ENCODE results near the gene MCC.

The MCC gene

DNA sequence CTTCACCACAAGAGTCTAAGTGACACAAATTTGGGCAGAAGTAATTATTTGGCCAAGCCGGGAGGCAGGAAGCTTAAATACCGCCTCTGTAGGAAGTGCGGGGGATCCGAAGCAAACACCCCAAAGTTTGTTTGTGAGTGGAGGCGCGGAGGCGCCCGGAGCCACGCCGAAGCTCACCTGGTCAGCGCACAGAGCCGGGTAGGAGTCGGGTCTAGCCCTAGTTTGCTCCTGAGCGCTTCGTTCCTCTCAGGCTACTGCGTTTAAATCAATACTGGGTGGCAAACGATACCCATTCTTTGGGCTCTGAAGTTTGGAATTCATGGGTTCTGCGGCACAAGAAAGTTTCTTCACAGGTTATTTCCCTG, 855 bp downstream of the MCC start:
- DNase-seq, result no peak
- H3K4me3 ChIP-seq (ENCODE audit: low read length), result no peak overlapping the region
- no peaks in the 10 kb centered on the region for H3K27me3 ChIP-seq (replicated peaks; ENCODE audit: insufficient read depth, low read length)
- H2AFZ ChIP-seq (ENCODE audit: low read length), result no peak overlapping the region
- H3K27ac ChIP-seq (ENCODE audit: low read length), result no peak overlapping the region
- peak overlapping the region; percentile 63; the same call in 1 of the 2 replicates for H3K4me2 ChIP-seq (ENCODE audit: low read depth, low read length)
- H3K9ac ChIP-seq (ENCODE audit: low read length), result no peak overlapping the region
- no peak for TF ChIP-seq EZH2 (optimal IDR thresholded peaks at IDR 0.05; ENCODE audit: low read depth, low read length)
- peaks cover 11% of the 10 kb centered on the region for H3K4me1 ChIP-seq (ENCODE audit: low read length)
- peaks cover 5% of the 10 kb centered on the region for H3F3A ChIP-seq (ENCODE audit: insufficient read depth, low read length)
- H4K20me1 ChIP-seq (ENCODE audit: insufficient read depth, low read length), result no peaks in the 10 kb centered on the region
- no peaks in the 10 kb centered on the region for H3K9me3 ChIP-seq (replicated peaks; ENCODE audit: insufficient read depth, low read length)
- H3K36me3 ChIP-seq (replicated peaks; ENCODE audit: insufficient read depth, low read length), result no peaks in the 10 kb centered on the region
- no peaks in the 10 kb centered on the region for H3K79me2 ChIP-seq (ENCODE audit: low read length)
- H3K9me2 ChIP-seq (replicated peaks; ENCODE audit: insufficient read depth, low read length), result no peaks in the 10 kb centered on the region

DNA sequence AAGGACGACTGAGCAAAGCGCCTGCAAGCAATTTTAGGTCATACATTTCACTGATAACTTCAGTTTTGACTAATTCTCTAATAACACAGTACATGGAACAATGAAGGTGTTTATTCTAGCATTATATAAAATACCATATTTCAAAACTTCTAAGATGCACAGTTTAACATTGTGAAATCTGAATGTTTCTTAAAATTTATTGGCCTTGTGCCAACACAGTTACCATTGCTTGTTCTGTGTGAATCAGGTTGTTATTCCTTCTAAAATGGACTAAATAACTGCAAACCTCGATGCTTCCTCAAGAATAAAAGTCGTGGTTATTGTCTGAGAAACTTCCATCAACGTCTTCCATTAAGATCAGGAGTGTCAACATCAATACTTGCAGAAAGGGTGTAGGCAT, 8.0 kb downstream of the MCC start:
- Histone ChIP-seq H3K9me3 (replicated peaks; ENCODE audit: insufficient read depth, low read length) (no peaks in the 10 kb centered on the region), H3F3A (ENCODE audit: insufficient read depth, low read length) (no peaks in the 10 kb centered on the region), H3K4me2 (ENCODE audit: low read depth, low read length) (no peak overlapping the region), H3K36me3 (replicated peaks; ENCODE audit: insufficient read depth, low read length) (no peaks in the 10 kb centered on the region), H3K79me2 (ENCODE audit: low read length) (no peaks in the 10 kb centered on the region), H3K9ac (ENCODE audit: low read length) (no peak overlapping the region), H3K4me3 (ENCODE audit: low read length) (no peak overlapping the region), H2AFZ (ENCODE audit: low read length) (no peak overlapping the region), H3K9me2 (replicated peaks; ENCODE audit: insufficient read depth, low read length) (no peaks in the 10 kb centered on the region), H3K27ac (ENCODE audit: low read length) (no peak overlapping the region), H4K20me1 (ENCODE audit: insufficient read depth, low read length) (no peaks in the 10 kb centered on the region), H3K4me1 (ENCODE audit: low read length) (no peaks in the 10 kb centered on the region), H3K27me3 (replicated peaks; ENCODE audit: insufficient read depth, low read length) (no peaks in the 10 kb centered on the region)
- DNase-seq, result no peak
- TF ChIP-seq EZH2 (optimal IDR thresholded peaks at IDR 0.05; ENCODE audit: low read depth, low read length), result no peak
- no peak for TF ChIP-seq EZH2phosphoT487 (IDR thresholded peaks at IDR 0.05; ENCODE audit: low read length)
- TF ChIP-seq, protein P1, sequence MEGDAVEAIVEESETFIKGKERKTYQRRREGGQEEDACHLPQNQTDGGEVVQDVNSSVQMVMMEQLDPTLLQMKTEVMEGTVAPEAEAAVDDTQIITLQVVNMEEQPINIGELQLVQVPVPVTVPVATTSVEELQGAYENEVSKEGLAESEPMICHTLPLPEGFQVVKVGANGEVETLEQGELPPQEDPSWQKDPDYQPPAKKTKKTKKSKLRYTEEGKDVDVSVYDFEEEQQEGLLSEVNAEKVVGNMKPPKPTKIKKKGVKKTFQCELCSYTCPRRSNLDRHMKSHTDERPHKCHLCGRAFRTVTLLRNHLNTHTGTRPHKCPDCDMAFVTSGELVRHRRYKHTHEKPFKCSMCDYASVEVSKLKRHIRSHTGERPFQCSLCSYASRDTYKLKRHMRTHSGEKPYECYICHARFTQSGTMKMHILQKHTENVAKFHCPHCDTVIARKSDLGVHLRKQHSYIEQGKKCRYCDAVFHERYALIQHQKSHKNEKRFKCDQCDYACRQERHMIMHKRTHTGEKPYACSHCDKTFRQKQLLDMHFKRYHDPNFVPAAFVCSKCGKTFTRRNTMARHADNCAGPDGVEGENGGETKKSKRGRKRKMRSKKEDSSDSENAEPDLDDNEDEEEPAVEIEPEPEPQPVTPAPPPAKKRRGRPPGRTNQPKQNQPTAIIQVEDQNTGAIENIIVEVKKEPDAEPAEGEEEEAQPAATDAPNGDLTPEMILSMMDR (IDR thresholded peaks at IDR 0.05; ENCODE audit: low read length), result no peak

DNA sequence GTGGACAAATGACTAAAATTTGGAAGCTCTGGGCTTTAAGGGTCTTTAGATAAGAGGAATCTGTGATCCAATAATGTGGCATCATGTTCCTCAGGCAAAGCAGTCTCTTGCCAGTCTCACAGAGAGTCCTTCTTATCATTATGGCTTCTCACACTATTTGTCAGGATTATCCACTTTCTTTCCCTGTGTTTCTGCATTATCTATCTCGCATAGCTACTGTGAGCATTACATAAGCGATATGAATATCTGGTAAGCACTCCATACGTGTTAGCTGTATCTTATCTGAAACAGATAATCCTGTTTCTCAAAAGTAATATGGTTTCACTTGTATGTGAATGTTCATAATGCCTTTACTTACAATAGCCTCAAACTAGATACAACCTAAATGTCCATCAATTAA, 9.6 kb downstream of the MCC start:
- TF ChIP-seq EZH2 (optimal IDR thresholded peaks at IDR 0.05; ENCODE audit: low read depth, low read length) (no peak), EZH2phosphoT487 (IDR thresholded peaks at IDR 0.05; ENCODE audit: low read length) (no peak)
- TF ChIP-seq, protein P1 (IDR thresholded peaks at IDR 0.05; ENCODE audit: low read length), result no peak
- H2AFZ ChIP-seq (ENCODE audit: low read length), result no peak overlapping the region
- H3K4me2 ChIP-seq (ENCODE audit: low read depth, low read length), result no peak overlapping the region
- H3K27me3 ChIP-seq (replicated peaks; ENCODE audit: insufficient read depth, low read length), result no peaks in the 10 kb centered on the region
- H3K4me1 ChIP-seq (ENCODE audit: low read length), result no peaks in the 10 kb centered on the region
- no peaks in the 10 kb centered on the region for H4K20me1 ChIP-seq (ENCODE audit: insufficient read depth, low read length)
- no peak overlapping the region for H3K4me3 ChIP-seq (ENCODE audit: low read length)
- H3F3A ChIP-seq (ENCODE audit: insufficient read depth, low read length), result no peaks in the 10 kb centered on the region
- no peak overlapping the region for H3K27ac ChIP-seq (ENCODE audit: low read length)
- H3K9me3 ChIP-seq (replicated peaks; ENCODE audit: insufficient read depth, low read length), result no peaks in the 10 kb centered on the region
- H3K9ac ChIP-seq (ENCODE audit: low read length), result no peak overlapping the region
- H3K9me2 ChIP-seq (replicated peaks; ENCODE audit: insufficient read depth, low read length), result no peaks in the 10 kb centered on the region
- DNase-seq, result no peak
- H3K79me2 ChIP-seq (ENCODE audit: low read length), result no peaks in the 10 kb centered on the region
- no peaks in the 10 kb centered on the region for H3K36me3 ChIP-seq (replicated peaks; ENCODE audit: insufficient read depth, low read length)

DNA sequence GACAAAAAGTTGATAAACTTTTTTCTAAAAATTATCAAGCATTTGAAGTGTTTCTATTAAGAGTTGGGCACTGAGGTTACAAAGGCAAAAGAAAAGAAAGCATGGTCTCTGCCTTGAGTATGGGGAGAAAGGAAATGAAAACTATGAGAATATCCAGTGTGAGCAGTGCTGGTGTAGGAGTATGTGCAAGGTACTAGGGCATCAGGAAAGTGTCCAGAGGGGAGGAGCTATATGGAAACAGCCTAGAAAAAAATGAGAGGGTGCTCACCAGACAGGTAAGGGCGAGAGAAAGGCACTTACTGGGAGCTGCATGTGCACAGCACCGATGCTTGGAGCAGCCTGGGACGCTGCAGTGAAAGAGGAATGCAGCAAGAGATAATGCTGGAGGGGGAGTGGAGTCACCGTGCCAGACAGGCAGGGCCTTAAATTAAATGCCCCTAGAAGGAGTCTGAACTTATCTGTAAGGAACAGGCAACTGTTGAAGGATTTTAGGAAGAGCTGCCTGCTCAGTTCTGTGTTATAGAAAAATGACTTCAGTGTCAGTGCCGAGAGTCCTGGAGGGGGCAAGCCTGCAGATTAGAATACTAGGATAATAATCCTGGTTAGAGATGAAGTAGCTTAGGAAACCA, 14.0 kb downstream of the MCC start:
- Histone ChIP-seq H3K27me3 (replicated peaks; ENCODE audit: insufficient read depth, low read length) (no peaks in the 10 kb centered on the region), H3K4me1 (ENCODE audit: low read length) (no peaks in the 10 kb centered on the region), H3K9me3 (replicated peaks; ENCODE audit: insufficient read depth, low read length) (no peaks in the 10 kb centered on the region), H3K4me2 (ENCODE audit: low read depth, low read length) (no peak overlapping the region), H3F3A (ENCODE audit: insufficient read depth, low read length) (no peaks in the 10 kb centered on the region), H2AFZ (ENCODE audit: low read length) (no peak overlapping the region), H3K36me3 (replicated peaks; ENCODE audit: insufficient read depth, low read length) (no peaks in the 10 kb centered on the region), H3K9me2 (replicated peaks; ENCODE audit: insufficient read depth, low read length) (no peaks in the 10 kb centered on the region), H3K79me2 (ENCODE audit: low read length) (no peaks in the 10 kb centered on the region), H4K20me1 (ENCODE audit: insufficient read depth, low read length) (no peaks in the 10 kb centered on the region), H3K9ac (ENCODE audit: low read length) (no peak overlapping the region), H3K4me3 (ENCODE audit: low read length) (no peak overlapping the region), H3K27ac (ENCODE audit: low read length) (no peak overlapping the region)
- TF ChIP-seq, protein P1 (IDR thresholded peaks at IDR 0.05; ENCODE audit: low read length), result no peak
- TF ChIP-seq EZH2 (optimal IDR thresholded peaks at IDR 0.05; ENCODE audit: low read depth, low read length) (no peak), EZH2phosphoT487 (IDR thresholded peaks at IDR 0.05; ENCODE audit: low read length) (no peak)
- no peak for DNase-seq

All from MM.1S (cell line).